ENCODE results near the gene PLXNA3.

DNA sequence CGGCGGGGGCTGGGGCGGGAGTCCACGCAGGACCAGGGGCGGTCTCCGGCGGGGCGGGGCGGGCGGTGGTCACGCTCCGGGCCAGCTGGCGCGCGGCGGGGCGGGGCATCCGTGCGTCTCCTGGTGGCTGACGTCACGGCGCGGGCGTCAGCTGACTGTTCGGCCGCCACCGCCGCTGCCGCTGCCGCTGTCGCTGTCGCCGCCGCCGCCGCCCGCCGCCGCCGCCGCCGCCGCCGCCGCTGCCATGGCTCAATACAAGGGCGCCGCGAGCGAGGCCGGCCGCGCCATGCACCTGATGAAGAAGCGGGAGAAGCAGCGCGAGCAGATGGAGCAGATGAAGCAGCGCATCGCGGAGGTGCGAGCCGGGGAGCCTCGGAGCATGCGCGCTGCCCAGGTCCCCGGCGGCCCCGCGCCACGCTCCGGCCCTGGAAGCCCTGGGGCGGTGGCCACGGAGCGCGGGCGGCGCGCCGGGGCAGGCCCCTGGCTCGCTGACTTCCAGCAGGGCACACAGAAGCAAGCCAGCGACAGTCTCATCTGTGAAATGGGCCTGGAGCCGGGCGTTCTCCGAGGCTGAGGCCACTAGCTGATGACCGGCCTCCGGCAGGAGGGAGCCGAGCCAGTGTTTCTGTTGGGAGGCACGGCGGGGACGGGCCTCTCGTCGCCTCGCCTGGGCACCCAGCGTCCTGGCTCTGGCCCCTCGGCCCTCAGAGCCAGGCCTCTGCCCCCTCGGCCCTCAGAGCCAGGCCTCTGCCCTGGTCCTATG, 13.9 kb upstream of the PLXNA3 start, which contains the start of gene FAM50A:
- no peak for TF ChIP-seq CTCF (conservative IDR thresholded peaks at IDR 0.05; ENCODE audit: low read depth in 2 of 2)
- 0 out of 2 replicates have a peak, but pooled peaks have one; percentile 5 for TF ChIP-seq POLR2AphosphoS5 (IDR thresholded peaks at IDR 0.05; ENCODE audit: low read depth)
- TF ChIP-seq JUNB (IDR thresholded peaks at IDR 0.05; ENCODE audit: unreplicated experiment), result no peak
- no peak for TF ChIP-seq EZH2 (IDR thresholded peaks at IDR 0.05; ENCODE audit: low read depth, unreplicated experiment)
- TF ChIP-seq EZH2phosphoT487 (IDR thresholded peaks at IDR 0.05; ENCODE audit: unreplicated experiment), result no peak
- no peak for TF ChIP-seq REST (IDR thresholded peaks at IDR 0.05; ENCODE audit: unreplicated experiment)
- peak; percentile 79 for TF ChIP-seq CREB1 (CRISPR knock-in tag; IDR thresholded peaks at IDR 0.05; ENCODE audit: low read depth)
- no peak for TF ChIP-seq ZNF114 (CRISPR knock-in tag; IDR thresholded peaks at IDR 0.05)
- no peak for TF ChIP-seq ZNF331 (CRISPR knock-in tag; IDR thresholded peaks at IDR 0.05; ENCODE audit: low read depth)
- TF ChIP-seq NANOG (IDR thresholded peaks at IDR 0.05; ENCODE audit: borderline replicate concordance), result no peak
- TF ChIP-seq, protein P1, sequence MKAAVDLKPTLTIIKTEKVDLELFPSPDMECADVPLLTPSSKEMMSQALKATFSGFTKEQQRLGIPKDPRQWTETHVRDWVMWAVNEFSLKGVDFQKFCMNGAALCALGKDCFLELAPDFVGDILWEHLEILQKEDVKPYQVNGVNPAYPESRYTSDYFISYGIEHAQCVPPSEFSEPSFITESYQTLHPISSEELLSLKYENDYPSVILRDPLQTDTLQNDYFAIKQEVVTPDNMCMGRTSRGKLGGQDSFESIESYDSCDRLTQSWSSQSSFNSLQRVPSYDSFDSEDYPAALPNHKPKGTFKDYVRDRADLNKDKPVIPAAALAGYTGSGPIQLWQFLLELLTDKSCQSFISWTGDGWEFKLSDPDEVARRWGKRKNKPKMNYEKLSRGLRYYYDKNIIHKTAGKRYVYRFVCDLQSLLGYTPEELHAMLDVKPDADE (IDR thresholded peaks at IDR 0.05), result no peak
- TF ChIP-seq STAT1 (IDR thresholded peaks at IDR 0.05; ENCODE audit: unreplicated experiment), result no peak

All from GM23338 (cell line).